Measurements from ENCODE around the gene EFHC2. TPM values are rescaled to one million over a fixed set of nuclear protein-coding genes. Genes with fewer than 3 reads are reported as not detected.

EFHC2 gene
- total RNA-seq, 4 donors from 2014 or later: 1.6 TPM; not detected in 2

DNA sequence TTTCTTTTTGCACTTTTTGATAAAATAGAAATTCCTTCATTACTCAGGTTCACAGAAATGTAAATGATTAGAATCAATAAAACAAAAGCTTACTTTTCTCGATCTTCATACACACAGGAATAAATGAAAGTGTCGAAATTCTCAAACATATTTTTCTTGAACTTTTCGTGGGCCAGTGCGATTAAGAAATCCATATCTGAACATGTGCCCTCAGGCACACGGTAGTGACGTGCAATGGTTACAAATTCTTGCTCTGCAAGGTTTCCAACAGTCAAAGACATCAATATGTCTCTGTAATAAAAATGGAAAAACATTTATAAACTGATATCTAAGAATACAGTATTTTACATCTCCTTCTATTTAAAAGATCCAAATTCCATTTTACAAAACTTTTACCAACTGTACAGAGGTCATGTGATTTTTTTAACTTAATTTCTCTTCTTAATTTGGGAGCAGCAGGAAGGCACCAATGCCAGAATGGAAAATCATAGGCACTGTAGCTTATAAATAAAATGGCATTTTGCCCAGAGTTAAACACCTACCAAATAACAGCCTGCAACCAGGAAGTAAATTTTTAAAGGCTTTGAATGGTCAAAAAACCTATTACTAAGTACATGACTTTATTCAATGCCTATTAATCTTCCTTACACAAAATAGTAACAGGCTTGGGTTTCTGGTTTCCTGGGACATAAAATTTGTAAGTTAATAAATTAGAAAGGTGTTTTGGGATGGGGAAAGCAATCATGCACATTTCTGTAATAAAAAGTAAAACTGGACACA lies 165.0 kb downstream of the EFHC2 start:
- in situ Hi-C loops (cut with MboI; ENCODE audit: low pct_ligation_motif_present in 1 of 4, low pct_unique_long_range_greater_than_20kb in 1 of 4, low sequenced_read_pairs in 3 of 4) (no loop called here), intact Hi-C loops (cut with DNase I; ENCODE audit: low total_unique reads) (no loop called here)
- Histone ChIP-seq H3K9me3 (no peaks in the 10 kb centered on the region), H3K4me3 (no peak overlapping the region), H3K27ac (no peak overlapping the region), H3K4me1 (peaks cover 0 to 4% (median 0%) of the 10 kb centered on the region in 4 donors), H3K27me3 (no peaks in the 10 kb centered on the region), H3K36me3 (no peaks in the 10 kb centered on the region)
- TF ChIP-seq, protein P1, sequence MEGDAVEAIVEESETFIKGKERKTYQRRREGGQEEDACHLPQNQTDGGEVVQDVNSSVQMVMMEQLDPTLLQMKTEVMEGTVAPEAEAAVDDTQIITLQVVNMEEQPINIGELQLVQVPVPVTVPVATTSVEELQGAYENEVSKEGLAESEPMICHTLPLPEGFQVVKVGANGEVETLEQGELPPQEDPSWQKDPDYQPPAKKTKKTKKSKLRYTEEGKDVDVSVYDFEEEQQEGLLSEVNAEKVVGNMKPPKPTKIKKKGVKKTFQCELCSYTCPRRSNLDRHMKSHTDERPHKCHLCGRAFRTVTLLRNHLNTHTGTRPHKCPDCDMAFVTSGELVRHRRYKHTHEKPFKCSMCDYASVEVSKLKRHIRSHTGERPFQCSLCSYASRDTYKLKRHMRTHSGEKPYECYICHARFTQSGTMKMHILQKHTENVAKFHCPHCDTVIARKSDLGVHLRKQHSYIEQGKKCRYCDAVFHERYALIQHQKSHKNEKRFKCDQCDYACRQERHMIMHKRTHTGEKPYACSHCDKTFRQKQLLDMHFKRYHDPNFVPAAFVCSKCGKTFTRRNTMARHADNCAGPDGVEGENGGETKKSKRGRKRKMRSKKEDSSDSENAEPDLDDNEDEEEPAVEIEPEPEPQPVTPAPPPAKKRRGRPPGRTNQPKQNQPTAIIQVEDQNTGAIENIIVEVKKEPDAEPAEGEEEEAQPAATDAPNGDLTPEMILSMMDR (IDR thresholded peaks at IDR 0.05): no peak
- TF ChIP-seq POLR2AphosphoS5 (IDR thresholded peaks at IDR 0.05): no peak
- no peak for TF ChIP-seq EP300 (IDR thresholded peaks at IDR 0.05; ENCODE audit: low read depth)
- TF ChIP-seq POLR2A (IDR thresholded peaks at IDR 0.05): no peak
- DNase-seq: no peak
- 90 to 92% methylated on average over 4 to 6 of the region's 6 CpGs for WGBS, 2 donors (ENCODE audit: low coverage in 1 of 2)

DNA sequence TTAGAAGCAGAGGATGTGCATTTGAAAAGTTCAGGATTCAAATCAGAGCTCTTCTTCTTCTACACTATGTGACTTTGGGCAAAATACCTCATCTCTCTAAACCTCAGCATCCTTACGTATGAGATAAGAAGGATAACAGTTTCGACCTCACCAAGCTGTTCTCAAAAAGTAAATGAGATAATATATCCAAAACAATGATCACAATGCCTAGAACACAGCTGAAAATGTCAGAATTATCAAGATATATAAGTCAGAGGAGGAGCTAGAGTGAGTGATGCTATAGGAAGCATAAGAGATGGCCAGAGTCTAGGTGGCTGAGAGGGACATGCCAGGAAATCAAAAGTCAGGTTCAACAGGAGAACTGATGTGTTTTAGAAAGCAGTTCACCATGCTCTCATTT lies 168.0 kb downstream of the EFHC2 start:
- Histone ChIP-seq H3K4me3 (no peak overlapping the region), H3K36me3 (no peaks in the 10 kb centered on the region), H3K27ac (no peak overlapping the region), H3K4me1 (peaks cover 0 to 4% (median 0%) of the 10 kb centered on the region in 4 donors), H3K9me3 (no peaks in the 10 kb centered on the region), H3K27me3 (no peaks in the 10 kb centered on the region)
- WGBS, 2 donors (ENCODE audit: low coverage in 1 of 2): 79% methylated on average over 2 of the region's 2 CpGs; no CpG with 5 or more reads in 1 of the 2 donors
- TF ChIP-seq, protein P1 (IDR thresholded peaks at IDR 0.05): no peak
- TF ChIP-seq POLR2AphosphoS5 (IDR thresholded peaks at IDR 0.05) (no peak), POLR2A (IDR thresholded peaks at IDR 0.05) (no peak), EP300 (IDR thresholded peaks at IDR 0.05; ENCODE audit: low read depth) (no peak)
- intact Hi-C loops (cut with DNase I; ENCODE audit: low total_unique reads): no loop called here
- in situ Hi-C loops (cut with MboI; ENCODE audit: low pct_ligation_motif_present in 1 of 4, low pct_unique_long_range_greater_than_20kb in 1 of 4, low sequenced_read_pairs in 3 of 4): no loop called here
- DNase-seq: no peak

DNA sequence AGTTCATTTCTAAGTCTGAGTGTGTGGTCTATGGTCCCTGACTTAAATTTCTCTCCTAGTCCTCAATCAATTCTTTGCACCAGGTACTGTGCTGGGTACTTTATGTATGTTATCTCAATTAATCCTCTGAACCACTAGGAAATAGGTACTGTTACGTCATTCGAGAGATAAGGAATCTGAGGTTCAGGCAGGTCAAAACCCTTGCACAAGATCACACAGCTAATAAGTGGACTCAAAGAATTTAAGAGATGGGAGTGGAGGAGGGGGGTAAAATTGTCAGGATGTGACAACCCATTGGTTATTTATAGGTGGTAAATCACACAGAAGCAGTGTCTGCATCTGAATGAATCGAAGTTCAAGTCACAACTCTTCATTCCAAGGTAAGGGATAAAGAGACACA lies 169.4 kb downstream of the EFHC2 start:
- no peak overlapping the region for H3K27ac ChIP-seq
- H3K4me1 ChIP-seq: peaks cover 0 to 4% (median 0%) of the 10 kb centered on the region in 4 donors
- TF ChIP-seq POLR2AphosphoS5 (IDR thresholded peaks at IDR 0.05) (no peak), POLR2A (IDR thresholded peaks at IDR 0.05) (no peak)
- in situ Hi-C loops (cut with MboI; ENCODE audit: low pct_ligation_motif_present in 1 of 4, low pct_unique_long_range_greater_than_20kb in 1 of 4, low sequenced_read_pairs in 3 of 4): no loop called here
- DNase-seq: no peak
- 80% methylated on average over 3 of the region's 3 CpGs; no CpG with 5 or more reads in 1 of the 2 donors for WGBS, 2 donors (ENCODE audit: low coverage in 1 of 2)
- H3K36me3 ChIP-seq: no peaks in the 10 kb centered on the region
- no peaks in the 10 kb centered on the region for H3K9me3 ChIP-seq
- H3K4me3 ChIP-seq: no peak overlapping the region
- intact Hi-C loops (cut with DNase I; ENCODE audit: low total_unique reads): no loop called here
- no peaks in the 10 kb centered on the region for H3K27me3 ChIP-seq

DNA sequence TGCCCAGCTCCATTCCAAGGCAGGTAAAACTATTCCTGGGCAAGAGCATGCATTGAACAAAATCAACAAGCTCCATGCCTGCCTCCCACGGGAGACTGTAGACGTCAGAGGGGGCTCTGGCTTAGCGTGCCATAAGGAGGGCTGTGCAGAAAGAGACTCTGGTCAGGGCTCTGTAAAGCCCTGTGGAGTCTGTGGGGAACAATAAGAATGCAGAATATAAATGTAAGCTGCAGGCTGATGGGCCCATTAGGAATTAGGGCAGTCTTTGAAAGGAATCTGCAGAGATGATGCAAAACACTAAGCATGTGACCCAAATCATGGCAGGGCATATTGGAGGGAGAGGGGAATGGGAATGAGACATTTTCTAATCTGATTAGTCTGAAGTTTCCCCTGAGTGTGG lies 170.3 kb downstream of the EFHC2 start:
- in situ Hi-C loops (cut with MboI; ENCODE audit: low pct_ligation_motif_present in 1 of 4, low pct_unique_long_range_greater_than_20kb in 1 of 4, low sequenced_read_pairs in 3 of 4) (no loop called here), intact Hi-C loops (cut with DNase I; ENCODE audit: low total_unique reads) (no loop called here)
- H3K4me1 ChIP-seq: no peaks in the 10 kb centered on the region
- H3K36me3 ChIP-seq: no peaks in the 10 kb centered on the region
- TF ChIP-seq POLR2AphosphoS5 (IDR thresholded peaks at IDR 0.05) (no peak), EP300 (IDR thresholded peaks at IDR 0.05; ENCODE audit: low read depth) (no peak)
- TF ChIP-seq, protein P1 (IDR thresholded peaks at IDR 0.05): no peak
- DNase-seq: no peak
- H3K27ac ChIP-seq: no peak overlapping the region
- H3K4me3 ChIP-seq: no peak overlapping the region
- no peaks in the 10 kb centered on the region for H3K9me3 ChIP-seq
- 68% methylated on average over 3 of the region's 3 CpGs; no CpG with 5 or more reads in 1 of the 2 donors for WGBS, 2 donors (ENCODE audit: low coverage in 1 of 2)
- no peaks in the 10 kb centered on the region for H3K27me3 ChIP-seq

All from transverse colon (tissue), 4 donors.